Esophagus squamous epithelium (tissue), 4 donors: ENCODE measurements around the gene ZNF701.
"Not testable (repeated sequence)": the region's sequence is repeated elsewhere in the genome, so short reads cannot be mapped to it uniquely, and the experiment has no call there.

Experiments
- POLR2A ChIP-seq, 4 donors: fragments of 450-650 bp; IDR thresholded peaks; one replicate each; pipeline ENCODE4 v1.6.1; 2017; ENCODE audit warnings: antibody characterized with exemption in 4 of 4, mild to moderate bottlenecking in 4 of 4, moderate library complexity in 3 of 4
- TF ChIP-seq, protein P1 (sequence below), 6 experiments: fragments of 450-650 bp in 4 of 6; fragments of 200-600 bp in 2 of 6; sonication (generic) in 2 of 6; IDR thresholded peaks; one replicate each; pipeline ENCODE4 v1.5.1; 2016 to 2019; ENCODE audit warnings: antibody characterized with exemption in 6 of 6, mild to moderate bottlenecking in 4 of 6, moderate library complexity in 4 of 6

DNA sequence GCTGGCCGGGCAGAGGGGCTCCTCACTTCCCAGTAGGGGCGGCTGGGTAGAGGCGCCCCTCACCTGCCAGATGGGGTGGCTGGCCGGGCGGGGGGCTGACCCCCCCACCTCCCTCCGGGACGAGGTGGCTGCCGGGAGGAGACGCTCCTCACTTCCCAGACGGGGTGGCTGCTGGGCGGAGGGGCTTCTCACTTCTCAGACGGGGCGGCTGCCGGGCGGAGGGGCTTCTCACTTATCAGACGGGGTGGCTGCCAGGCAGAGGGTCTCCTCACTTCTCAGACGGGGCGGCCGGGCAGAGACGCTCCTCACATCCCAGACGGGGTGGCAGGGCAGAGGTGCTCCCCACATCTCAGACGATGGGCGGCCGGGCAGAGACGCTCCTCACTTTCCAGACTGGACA is 23.4 kb downstream of the ZNF701 start:
- TF ChIP-seq, protein P1, sequence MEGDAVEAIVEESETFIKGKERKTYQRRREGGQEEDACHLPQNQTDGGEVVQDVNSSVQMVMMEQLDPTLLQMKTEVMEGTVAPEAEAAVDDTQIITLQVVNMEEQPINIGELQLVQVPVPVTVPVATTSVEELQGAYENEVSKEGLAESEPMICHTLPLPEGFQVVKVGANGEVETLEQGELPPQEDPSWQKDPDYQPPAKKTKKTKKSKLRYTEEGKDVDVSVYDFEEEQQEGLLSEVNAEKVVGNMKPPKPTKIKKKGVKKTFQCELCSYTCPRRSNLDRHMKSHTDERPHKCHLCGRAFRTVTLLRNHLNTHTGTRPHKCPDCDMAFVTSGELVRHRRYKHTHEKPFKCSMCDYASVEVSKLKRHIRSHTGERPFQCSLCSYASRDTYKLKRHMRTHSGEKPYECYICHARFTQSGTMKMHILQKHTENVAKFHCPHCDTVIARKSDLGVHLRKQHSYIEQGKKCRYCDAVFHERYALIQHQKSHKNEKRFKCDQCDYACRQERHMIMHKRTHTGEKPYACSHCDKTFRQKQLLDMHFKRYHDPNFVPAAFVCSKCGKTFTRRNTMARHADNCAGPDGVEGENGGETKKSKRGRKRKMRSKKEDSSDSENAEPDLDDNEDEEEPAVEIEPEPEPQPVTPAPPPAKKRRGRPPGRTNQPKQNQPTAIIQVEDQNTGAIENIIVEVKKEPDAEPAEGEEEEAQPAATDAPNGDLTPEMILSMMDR (IDR thresholded peaks at IDR 0.05): not testable (repeated sequence)
- TF ChIP-seq POLR2A (IDR thresholded peaks at IDR 0.05): not testable (repeated sequence)
